ENCODE results near the gene ACVRL1. TPM values are rescaled to one million over a fixed set of nuclear protein-coding genes. Genes with fewer than 3 reads are reported as not detected.

The ACVRL1 gene
- total and polyA plus RNA-seq, 9 of the 15 experiments (the other 6 are each of a cell fraction or from before 2014, with no cell fraction given), result 0.07 to 1.4 (median 0.30) TPM

DNA sequence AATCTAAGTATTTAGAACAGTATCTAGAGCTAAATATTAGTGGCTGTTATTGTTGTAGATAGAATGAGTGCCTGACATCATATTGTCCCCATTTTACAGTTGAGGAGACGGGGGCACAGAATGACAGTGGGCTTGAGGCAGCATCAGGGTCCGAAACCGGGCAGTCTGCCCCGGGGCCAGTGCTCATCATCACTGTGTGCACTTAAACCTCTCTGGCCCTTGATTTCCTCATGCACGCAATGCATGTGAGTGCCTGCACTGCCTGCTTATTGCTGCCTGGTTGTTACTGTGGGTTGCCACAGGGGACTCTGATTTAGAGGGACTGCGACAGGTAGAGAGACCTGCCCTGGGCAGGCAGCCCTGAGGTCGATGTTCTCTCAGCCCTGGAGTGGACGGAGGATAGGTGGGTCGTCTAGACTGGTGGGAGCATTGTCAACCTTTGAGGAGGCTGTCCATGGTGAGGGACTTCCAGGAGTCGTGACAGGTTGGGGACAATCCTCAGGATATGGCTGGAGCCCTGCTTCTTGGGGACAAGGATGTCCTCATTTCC is 9.8 kb downstream of the ACVRL1 start:
- BruUV-seq (replicated peaks), result no TSS peak
- Histone ChIP-seq H3K4me3 (no peak overlapping the region), H3K4me2 (ENCODE audit: insufficient read depth, low read length) (no peak overlapping the region; the same call in 1 of the 2 replicates), H3K36me3 (ENCODE audit: control insufficient read depth, insufficient read depth, low read length) (no peaks in the 10 kb centered on the region), H3K79me2 (ENCODE audit: control insufficient read depth, insufficient read depth, low read length) (no peaks in the 10 kb centered on the region), H3K9me1 (ENCODE audit: control insufficient read depth, insufficient read depth, low read length) (no peaks in the 10 kb centered on the region), H3K4me1 (replicated peaks in 1 of 2; ENCODE audit: control insufficient read depth in 2 of 2, insufficient read depth in 2 of 2, low read length in 2 of 2) (peaks cover 28 to 48% of the 10 kb centered on the region in 2 experiments), H3K27me3 (ENCODE audit: control insufficient read depth in 2 of 2, insufficient read depth in 2 of 2, low read length in 2 of 2) (no peaks in the 10 kb centered on the region; a peak in 1 of 5 replicates), H4K20me1 (replicated peaks; ENCODE audit: control insufficient read depth, insufficient read depth, low read length) (peaks cover 10% of the 10 kb centered on the region), H2AFZ (ENCODE audit: low read depth, low read length) (no peak overlapping the region), H3K9me3 (replicated peaks; ENCODE audit: control insufficient read depth, insufficient read depth, low read depth, low read length) (no peaks in the 10 kb centered on the region), H3K9ac (ENCODE audit: insufficient read depth in 1 of 2, low read depth in 2 of 2, low read length in 2 of 2) (no peak overlapping the region), H3K27ac (ENCODE audit: extremely low read depth, low read depth, low read length) (no peak overlapping the region)
- POLR2A ChIA-PET, result interaction anchor here (1.0 to 2.1 kb wide), 2 partner anchors 12 to 16 kb away, joined by 3 to 9 read pairs; no protein-coding TSS in a partner anchor
- no peak for ATAC-seq
- WGBS (ENCODE audit: insufficient coverage, low coverage, missing lambda C conversion rate), result 51% methylated on average over 10 of the region's 10 CpGs
- intact Hi-C loops (cut with micrococcal nuclease), result no loop called here
- CTCF ChIA-PET (ENCODE audit: low intra/inter-chr PET ratio), result no interaction called here
- no peak for DNase-seq (ENCODE audit: extremely low read depth in 1 of 4, low spot score in 3 of 4)
- TF ChIP-seq, protein P1, sequence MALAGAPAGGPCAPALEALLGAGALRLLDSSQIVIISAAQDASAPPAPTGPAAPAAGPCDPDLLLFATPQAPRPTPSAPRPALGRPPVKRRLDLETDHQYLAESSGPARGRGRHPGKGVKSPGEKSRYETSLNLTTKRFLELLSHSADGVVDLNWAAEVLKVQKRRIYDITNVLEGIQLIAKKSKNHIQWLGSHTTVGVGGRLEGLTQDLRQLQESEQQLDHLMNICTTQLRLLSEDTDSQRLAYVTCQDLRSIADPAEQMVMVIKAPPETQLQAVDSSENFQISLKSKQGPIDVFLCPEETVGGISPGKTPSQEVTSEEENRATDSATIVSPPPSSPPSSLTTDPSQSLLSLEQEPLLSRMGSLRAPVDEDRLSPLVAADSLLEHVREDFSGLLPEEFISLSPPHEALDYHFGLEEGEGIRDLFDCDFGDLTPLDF (CRISPR knock-in tag; IDR thresholded peaks at IDR 0.05), result no peak
- TF ChIP-seq KLF10 (CRISPR knock-in tag; IDR thresholded peaks at IDR 0.05) (no peak), NONO (IDR thresholded peaks at IDR 0.05; ENCODE audit: low read depth in 2 of 2, low read length in 1 of 2) (no peak), MBD2 (IDR thresholded peaks at IDR 0.05; ENCODE audit: borderline replicate concordance, low read depth) (no peak), TAF15 (IDR thresholded peaks at IDR 0.05; ENCODE audit: low read depth, low read length) (no peak), LARP7 (IDR thresholded peaks at IDR 0.05) (no peak)
- in situ Hi-C loops (cut with MboI), result no loop called here
- no peak for FAIRE-seq
